T-helper 1 cell treated with Interleukin-12 subunit alpha and Interleukin-12 subunit beta and Interleukin-4 antibody, amounts not matched to agents 30 ng/mL and 1 ng/mL, for 36 hours (primary cell): Measurements from ENCODE around the gene RNF111. TPM values are rescaled to one million over a fixed set of nuclear protein-coding genes. Genes with fewer than 3 reads are reported as not detected.

Experiments
- intact Hi-C: fragments of 100-400 bp; cut with micrococcal nuclease; formaldehyde crosslinking; loops from one replicate; pipeline ENCODE4 v1.15.1; 2024
- total RNA-seq: library from RNA; stranded (reverse); gene quantifications from 2 replicates; pipeline ENCODE4 v1.2.3, GENCODE V29; 2022

The RNF111 gene
- total RNA-seq = 47.0 and 48.2 TPM in 2 replicates

GRCh38 chr15:58987491-58988005, at the start of gene RNF111:
Gene RNF111 (plus strand): TSS chr15:58987663. CDS start chr15:59030823, 43,160 bp downstream.
- intact Hi-C loops = loop anchor here (1.0 to 5.0 kb wide), 10 partner anchors 8 to 1410 kb away; partner anchors contain the start of genes ADAM10, ANXA2, BNIP2 and CCNB2

DNA sequence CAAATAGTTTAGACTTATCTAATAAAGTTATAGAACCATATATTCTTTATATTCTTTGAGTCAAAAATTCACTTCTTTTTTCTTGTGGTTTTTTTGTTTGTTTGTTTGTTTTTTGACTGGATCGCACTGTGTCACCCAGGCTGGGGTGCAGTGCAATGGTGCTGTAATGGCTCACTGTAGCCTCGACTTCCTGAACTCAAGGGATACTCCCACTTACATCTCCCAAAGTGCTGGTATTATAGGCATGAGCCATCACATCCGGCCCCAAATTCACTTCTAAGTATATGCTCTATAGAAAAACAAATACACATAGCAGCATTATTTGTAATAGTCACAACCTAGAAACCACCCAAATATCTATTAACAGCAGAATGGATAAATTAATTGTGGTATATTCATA, 40.3 kb upstream of the RNF111 start:
- intact Hi-C loops = no loop called here

- intact Hi-C loops = loop anchor here (10.0 kb wide), 1 partner anchor 293 kb away; no protein-coding TSS in a partner anchor
These were observed 36.0 kb upstream of the RNF111 start for GRCh38 chr15:58951388-58952007.

GRCh38 chr15:58952751-58953150, 34.7 kb upstream of the RNF111 start:
- intact Hi-C loops = loop anchor here (10.0 kb wide), 1 partner anchor 292 kb away; no protein-coding TSS in a partner anchor

- intact Hi-C loops = loop anchor here (1.0 to 10.0 kb wide), 7 partner anchors 23 to 730 kb away; no protein-coding TSS in a partner anchor
These were observed 30.1 kb upstream of the RNF111 start for GRCh38 chr15:58957101-58957973.

DNA sequence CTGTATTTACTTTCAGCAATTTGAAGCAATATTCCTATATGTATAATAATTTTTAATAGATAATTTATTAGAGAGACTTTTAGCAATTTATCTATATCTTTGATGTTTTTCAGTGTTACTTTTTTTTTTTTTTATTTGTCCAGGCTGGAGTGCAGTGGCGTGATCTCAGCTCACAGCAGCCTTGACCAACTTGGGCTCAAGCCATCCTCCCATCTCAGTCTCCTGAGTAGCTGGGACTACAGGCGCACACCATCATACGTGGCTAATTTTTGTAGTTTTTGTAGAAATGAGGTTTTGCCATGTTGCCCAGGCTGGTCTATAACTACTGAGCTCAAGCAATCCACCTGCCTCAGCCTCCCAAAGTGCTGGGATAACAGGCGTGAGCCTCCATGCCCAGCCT, 28.7 kb upstream of the RNF111 start:
- intact Hi-C loops = loop anchor here (10.0 kb wide), 1 partner anchor 286 kb away; no protein-coding TSS in a partner anchor

- intact Hi-C loops = no loop called here
These were observed 25.3 kb upstream of the RNF111 start for GRCh38 chr15:58962136-58962535.

- intact Hi-C loops = no loop called here
These were observed 24.5 kb upstream of the RNF111 start for GRCh38 chr15:58962662-58963565.

GRCh38 chr15:58966698-58967097, 20.8 kb upstream of the RNF111 start:
- intact Hi-C loops = no loop called here

GRCh38 chr15:58967479-58967878, 20.0 kb upstream of the RNF111 start:
- intact Hi-C loops = no loop called here

DNA sequence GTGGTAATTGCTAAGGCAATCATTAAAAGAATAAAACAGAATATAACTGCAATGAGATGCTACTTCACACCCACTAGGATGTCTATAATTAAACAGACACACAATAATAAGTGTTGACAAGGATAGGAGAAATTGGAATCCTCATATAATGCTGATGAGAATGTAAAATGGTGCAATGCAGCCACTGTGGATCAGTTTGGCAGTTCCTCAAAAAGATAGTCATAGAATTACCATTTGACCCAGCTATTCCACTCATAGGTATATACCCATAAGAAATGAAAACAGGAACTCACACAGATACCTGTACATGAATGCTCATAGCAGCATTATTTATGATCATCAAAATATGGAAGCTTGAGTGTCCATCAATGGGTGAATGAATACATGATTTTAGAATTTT, 9.6 kb upstream of the RNF111 start:
- intact Hi-C loops = no loop called here

GRCh38 chr15:58980351-58980939, 7.0 kb upstream of the RNF111 start:
- intact Hi-C loops = loop anchor here (1.0 to 2.0 kb wide), 7 partner anchors 23 to 752 kb away; partner anchors contain the start of gene CCNB2

- intact Hi-C loops = loop anchor here (1.0 to 2.0 kb wide), 5 partner anchors 156 to 753 kb away; no protein-coding TSS in a partner anchor
These were observed 5.5 kb upstream of the RNF111 start for GRCh38 chr15:58981808-58982475.

DNA sequence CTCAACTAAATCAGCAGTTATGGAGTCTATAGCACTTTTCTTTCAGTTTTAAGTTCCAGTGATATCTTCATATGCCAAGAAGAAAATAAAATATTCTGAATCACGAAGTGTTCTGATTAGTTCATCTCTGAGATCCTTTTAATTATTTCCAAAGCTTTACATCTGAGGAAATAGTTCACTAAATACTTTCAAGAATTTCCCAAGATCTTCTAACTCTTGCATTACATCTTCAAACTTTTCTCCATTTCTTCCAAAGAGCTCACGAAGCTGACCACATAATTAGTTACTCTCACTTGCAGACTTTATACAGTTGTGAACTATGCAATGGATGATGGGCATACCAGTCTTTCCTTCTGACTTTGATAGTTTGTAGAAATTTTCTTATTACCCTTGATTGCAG, 4.2 kb upstream of the RNF111 start:
- intact Hi-C loops = no loop called here

DNA sequence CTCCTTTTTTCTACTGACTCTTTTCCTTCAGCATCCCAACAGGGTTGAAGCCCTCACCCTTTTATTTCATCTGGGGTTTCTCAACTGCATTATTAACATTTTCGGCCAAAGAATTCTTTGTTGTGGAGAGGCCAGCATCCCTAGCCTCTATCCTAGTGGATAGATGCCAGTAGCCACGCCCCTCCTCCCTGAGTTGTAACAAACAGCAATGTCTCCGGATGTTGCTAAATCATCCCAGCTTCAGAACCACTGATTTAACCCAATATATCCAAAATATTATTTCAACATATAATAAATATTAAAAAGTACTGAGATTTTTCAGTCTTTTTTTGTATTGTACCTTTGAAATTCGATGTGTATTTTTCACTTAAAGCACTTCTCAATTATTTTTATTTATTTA, 2.0 kb upstream of the RNF111 start:
- intact Hi-C loops = loop anchor here (5.0 kb wide), 2 partner anchors 672 to 1412 kb away; partner anchors contain the start of genes ANXA2 and GTF2A2

- intact Hi-C loops = loop anchor here (1.0 to 5.0 kb wide), 8 partner anchors 8 to 1410 kb away; partner anchors contain the start of genes ANXA2, BNIP2, CCNB2 and GTF2A2
These were observed 427 bp upstream of the RNF111 start for GRCh38 chr15:58987036-58987435.

DNA sequence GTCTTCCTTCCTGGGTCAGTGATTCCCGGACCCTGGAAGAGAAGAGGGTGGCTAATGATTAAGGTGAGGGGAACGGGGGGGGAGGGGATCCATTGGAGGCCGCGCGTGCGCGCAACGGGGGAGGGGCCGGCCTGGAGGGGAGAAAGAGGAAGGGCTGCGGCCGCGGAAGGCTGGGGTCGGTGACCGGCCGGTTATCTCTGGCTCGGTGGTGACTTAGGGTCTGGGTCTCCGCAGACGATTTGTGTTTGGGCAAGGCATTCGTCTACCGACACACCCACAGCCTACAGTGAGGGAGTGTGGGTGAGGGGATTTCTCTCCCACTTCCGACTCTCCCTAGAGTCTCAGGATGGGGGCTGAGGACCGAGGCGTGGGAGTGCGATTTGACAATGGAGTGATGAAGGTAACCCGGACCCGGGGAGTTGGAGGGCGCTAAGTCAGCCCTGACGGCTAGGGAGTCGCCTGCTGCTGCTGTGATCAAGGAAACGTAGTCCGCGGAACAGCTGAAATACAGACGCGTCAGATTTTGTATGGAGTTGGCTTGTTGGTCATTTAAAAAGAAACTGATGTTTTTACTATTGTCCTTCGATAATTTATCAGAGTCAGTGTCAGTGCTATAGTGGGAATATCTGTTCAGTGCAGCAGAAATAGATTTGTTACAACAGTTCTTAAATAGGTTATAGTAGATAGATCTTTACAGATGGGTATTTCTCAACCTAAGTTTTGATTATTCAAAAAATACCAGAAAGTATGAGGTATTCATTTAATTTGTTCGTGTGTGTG, 733 bp downstream of the RNF111 start:
- intact Hi-C loops = loop anchor here (2.0 to 5.0 kb wide), 4 partner anchors 217 to 1409 kb away; partner anchors contain the start of genes ADAM10, ANXA2, GTF2A2 and MINDY2

DNA sequence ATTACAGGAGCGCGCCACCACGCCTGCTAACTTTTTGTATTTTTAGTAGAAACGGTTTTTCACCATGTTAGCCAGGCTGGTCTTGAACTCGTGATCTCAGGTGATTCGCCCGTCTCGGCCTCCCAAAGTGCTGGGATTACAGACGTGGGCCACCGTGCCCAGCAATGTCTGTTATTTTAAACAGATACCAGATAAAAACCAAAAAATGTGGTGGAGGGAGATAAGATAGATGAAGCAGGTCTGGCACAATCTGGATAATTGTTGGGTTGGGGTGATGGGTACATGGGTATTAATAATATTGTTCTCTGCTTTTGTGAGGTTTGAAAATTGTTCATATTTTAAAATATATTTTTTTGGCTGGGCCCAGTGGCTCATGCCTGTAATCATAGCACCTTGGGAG, 4.7 kb downstream of the RNF111 start:
- intact Hi-C loops = no loop called here
